HepG2 (cell line): ENCODE results near the gene LRPAP1. TPM values are rescaled to one million over a fixed set of nuclear protein-coding genes. Genes with fewer than 3 reads are reported as not detected.

ENCODE experiments used
- ATAC-seq: fragments of 200-7000 bp; cut with Tn5 transposase; 3 replicates; pipeline ENCODE4 v1.9.1; 2020; ENCODE audit warnings: mild to moderate bottlenecking, moderate library complexity
- BruUV-seq: library from RNA; stranded (reverse); fragments of 400-500 nt; replicated peaks from 2 replicates; lab custom pipeline; 2021; lab: Mats Ljungman, UMichigan
- CTCF ChIA-PET: fragments of 300-600 bp; formaldehyde crosslinking; extraction: SDS; loops from one replicate; lab custom pipeline; 2021; ENCODE audit warnings: low total read pairs, inconsistent platforms, low intra/inter-chr PET ratio; lab: Yijun Ruan, JAX
- POLR2A ChIA-PET: fragments of 350-600 bp; sonication (Branson Sonifier 250); formaldehyde crosslinking; loops from one replicate; lab custom pipeline; 2020; ENCODE audit warnings: antibody characterized with exemption, inconsistent platforms; lab: Yijun Ruan, JAX
- DNase-seq: peaks from one replicate; pipeline ENCODE4 v3.0.0-alpha.2; 2015; ENCODE audit warnings: low spot score
- FAIRE-seq: peaks from 3 replicates; lab custom pipeline; 2011; peaks lifted over from hg19 to GRCh38; lab: Jason Lieb, UNC
- H2AFZ ChIP-seq: one replicate; pipeline ENCODE4 v1.6.1; 2011; ENCODE audit warnings: low read length, inconsistent platforms
- H3K27ac ChIP-seq: fragments of 300-600 bp; 3 replicates; pipeline ENCODE4 v1.8.0; 2011; ENCODE audit warnings: mixed run types, mild to moderate bottlenecking, mixed read lengths, low read length, inconsistent platforms; ENCODE audit not compliant: insufficient read depth; ENCODE audit errors: extremely low read length
- H3K27me3 ChIP-seq, 2 experiments: fragments of 200-600 bp in 1 of 2; 2 replicates in 1 of 2; 3 replicates in 1 of 2; pipeline versions ENCODE4 v1.6.0 to v1.8.0; 2011; ENCODE audit warnings: low read length in 2 of 2, mild to moderate bottlenecking in 2 of 2, moderate library complexity in 2 of 2, inconsistent platforms in 1 of 2; ENCODE audit not compliant: insufficient read depth in 2 of 2, control insufficient read depth in 1 of 2
- H3K36me3 ChIP-seq, 2 experiments: fragments of 200-600 bp in 1 of 2; replicated peaks in 1 of 2; 2 replicates in 1 of 2; 3 replicates in 1 of 2; pipeline versions ENCODE4 v1.5.1 to v1.8.0; 2011; ENCODE audit warnings: low read length in 2 of 2, inconsistent platforms in 1 of 2; ENCODE audit not compliant: insufficient read depth in 2 of 2, control insufficient read depth in 1 of 2
- H3K4me1 ChIP-seq: 2 replicates; pipeline ENCODE4 v1.5.1; 2012; ENCODE audit warnings: low read length, inconsistent platforms; ENCODE audit not compliant: insufficient read depth
- H3K4me2 ChIP-seq: 2 replicates; pipeline ENCODE4 v1.6.0; 2011; ENCODE audit warnings: low read depth, low read length, inconsistent platforms
- H3K4me3 ChIP-seq, 3 experiments: fragments of 200-600 bp in 1 of 3; sonication (generic), shearing (Covaris generic) in 1 of 3; replicated peaks in 1 of 3; 2 replicates each; pipeline ENCODE4 v1.5.1; 2011 to 2016; ENCODE audit warnings: low read length in 3 of 3, inconsistent platforms in 2 of 3, low read depth in 2 of 3, mild to moderate bottlenecking in 2 of 3, control low read depth in 1 of 3, mixed read lengths in 1 of 3; ENCODE audit not compliant: insufficient read depth in 1 of 3
- H3K79me2 ChIP-seq: one replicate; pipeline ENCODE4 v1.6.1; 2011; ENCODE audit warnings: low read length, inconsistent platforms; ENCODE audit not compliant: insufficient read depth
- H3K9ac ChIP-seq: 2 replicates; pipeline ENCODE4 v1.6.0; 2011; ENCODE audit warnings: mild to moderate bottlenecking, low read depth, low read length, inconsistent platforms; ENCODE audit not compliant: insufficient read depth
- H3K9me3 ChIP-seq: 2 replicates; pipeline ENCODE4 v1.5.1; 2012; ENCODE audit warnings: mild to moderate bottlenecking, low read length
- H4K20me1 ChIP-seq: 2 replicates; pipeline ENCODE4 v1.6.0; 2011; ENCODE audit warnings: inconsistent platforms, mild to moderate bottlenecking, low read length, moderate library complexity; ENCODE audit not compliant: insufficient read depth
- CERS6 ChIP-seq: sonication (generic); formaldehyde crosslinking; IDR thresholded peaks from 2 replicates; pipeline ENCODE4 v1.5.0; 2020; ENCODE audit warnings: missing genetic modification reagents
- GFI1 ChIP-seq: sonication (generic); formaldehyde crosslinking; IDR thresholded peaks from 2 replicates; pipeline ENCODE4 v1.5.0; 2020; ENCODE audit warnings: missing genetic modification reagents, mild to moderate bottlenecking, borderline replicate concordance
- HMG20B ChIP-seq: conservative IDR thresholded peaks from 2 replicates; pipeline ENCODE4 v1.6.1; 2016; ENCODE audit warnings: missing genetic modification reagents, missing compliant biosample characterization
- KAT7 ChIP-seq: IDR thresholded peaks from 2 replicates; pipeline ENCODE4 v1.6.1; 2018; ENCODE audit warnings: borderline replicate concordance, missing compliant biosample characterization
- KDM3A ChIP-seq: IDR thresholded peaks from 2 replicates; pipeline ENCODE4 v1.6.1; 2018; ENCODE audit warnings: low read depth, missing compliant biosample characterization
- KDM6A ChIP-seq: IDR thresholded peaks from 2 replicates; pipeline ENCODE4 v1.6.1; 2016; ENCODE audit warnings: low read depth
- RCOR2 ChIP-seq: IDR thresholded peaks from 2 replicates; pipeline ENCODE4 v1.6.1; 2016; ENCODE audit warnings: missing biosample characterization, missing genetic modification reagents
- SMAD3 ChIP-seq: sonication (generic); formaldehyde crosslinking; IDR thresholded peaks from 2 replicates; pipeline ENCODE4 v1.4.0; 2020; ENCODE audit warnings: missing genetic modification reagents
- SNAI1 ChIP-seq: sonication (generic); formaldehyde crosslinking; IDR thresholded peaks from 2 replicates; pipeline ENCODE4 v1.5.0; 2020; ENCODE audit warnings: mild to moderate bottlenecking, missing genetic modification reagents, borderline replicate concordance
- ZNF44 ChIP-seq: sonication (generic); formaldehyde crosslinking; IDR thresholded peaks from 2 replicates; pipeline ENCODE4 v1.5.1; 2020; ENCODE audit warnings: mild to moderate bottlenecking, missing genetic modification reagents
- ZNF530 ChIP-seq: sonication (generic); formaldehyde crosslinking; IDR thresholded peaks from 2 replicates; pipeline ENCODE4 v1.5.0; 2020; ENCODE audit warnings: low read depth, mild to moderate bottlenecking, missing genetic modification reagents
- ZNF549 ChIP-seq: sonication (generic); formaldehyde crosslinking; IDR thresholded peaks from 2 replicates; pipeline ENCODE4 v1.5.0; 2020; ENCODE audit warnings: missing genetic modification reagents
- ZNF773 ChIP-seq: sonication (generic); formaldehyde crosslinking; IDR thresholded peaks from 2 replicates; pipeline ENCODE4 v1.4.0; 2020; ENCODE audit warnings: missing genetic modification reagents, borderline replicate concordance
- ZNF878 ChIP-seq: sonication (generic); formaldehyde crosslinking; IDR thresholded peaks from 2 replicates; pipeline ENCODE4 v1.8.1; 2023; ENCODE audit warnings: mild to moderate bottlenecking, missing genetic modification reagents, moderate library complexity
- ZNF883 ChIP-seq: sonication (generic); formaldehyde crosslinking; IDR thresholded peaks from 2 replicates; pipeline ENCODE4 v1.5.1; 2020; ENCODE audit warnings: mild to moderate bottlenecking, missing genetic modification reagents; ENCODE audit errors: not compliant biosample characterization
- ZSCAN20 ChIP-seq: sonication (generic); formaldehyde crosslinking; IDR thresholded peaks from 2 replicates; pipeline ENCODE4 v1.4.0; 2020; ENCODE audit warnings: missing genetic modification reagents, mild to moderate bottlenecking, borderline replicate concordance
- WGBS: methylation state at CpG from one replicate; pipeline ENCODE4 v1.1.6; 2017; ENCODE audit warnings: low lambda C conversion rate; 5-methylcytosine and 5-hydroxymethylcytosine counted together
- in situ Hi-C: cut with HindIII; loops from 2 replicates; pipeline ENCODE4 v1.10.0; 2017; ENCODE audit warnings: low pct_unique_long_range_greater_than_20kb; ENCODE audit not compliant: extremely low pct_ligation_motif_present
- intact Hi-C: fragments of 100-400 bp; cut with micrococcal nuclease; formaldehyde crosslinking; loops from one replicate; pipeline ENCODE4 v1.10.0; 2022; ENCODE audit not compliant: unreplicated experiment
- polyA plus RNA-seq, 8 experiments: library from polyadenylated mRNA; depleted of rRNA in 3 of 8; stranded (reverse) in 7 of 8; unstranded in 1 of 8; fragments of >200 nt; fragmentation: Illumina TruSeq in 4 of 8; extraction: Trizol in 4 of 8; gene quantifications; 2 replicates each; pipeline versions ENCODE4 v1.2.1 to v1.2.3, GENCODE V29; 2011 to 2016; ENCODE audit warnings: low read depth in 4 of 8, missing spikeins in 1 of 8, mixed read lengths in 1 of 8; ENCODE audit not compliant: insufficient read depth in 1 of 8
- total RNA-seq, 5 experiments: library from RNA; depleted of rRNA; stranded (reverse); fragments of >200 nt; fragmentation: Illumina TruSeq; extraction: Trizol; gene quantifications; 2 replicates each; pipeline ENCODE4 v1.2.3, GENCODE V29; 2016; ENCODE audit warnings: low read depth in 1 of 5
- TF ChIP-seq, protein P1 (sequence below): sonication (generic); formaldehyde crosslinking; conservative IDR thresholded peaks from 2 replicates; pipeline ENCODE4 v1.8.1; 2023; ENCODE audit warnings: missing genetic modification reagents
- TF ChIP-seq, protein P2 (sequence below): sonication (generic); formaldehyde crosslinking; IDR thresholded peaks from 2 replicates; pipeline ENCODE4 v1.4.0; 2020; ENCODE audit warnings: missing genetic modification reagents, low read depth, mild to moderate bottlenecking, borderline replicate concordance

Gene LRPAP1
- total and polyA plus RNA-seq, 2 of the 13 experiments (the other 11 are each of a cell fraction or from before 2014, with no cell fraction given), result 153 to 191 TPM

DNA sequence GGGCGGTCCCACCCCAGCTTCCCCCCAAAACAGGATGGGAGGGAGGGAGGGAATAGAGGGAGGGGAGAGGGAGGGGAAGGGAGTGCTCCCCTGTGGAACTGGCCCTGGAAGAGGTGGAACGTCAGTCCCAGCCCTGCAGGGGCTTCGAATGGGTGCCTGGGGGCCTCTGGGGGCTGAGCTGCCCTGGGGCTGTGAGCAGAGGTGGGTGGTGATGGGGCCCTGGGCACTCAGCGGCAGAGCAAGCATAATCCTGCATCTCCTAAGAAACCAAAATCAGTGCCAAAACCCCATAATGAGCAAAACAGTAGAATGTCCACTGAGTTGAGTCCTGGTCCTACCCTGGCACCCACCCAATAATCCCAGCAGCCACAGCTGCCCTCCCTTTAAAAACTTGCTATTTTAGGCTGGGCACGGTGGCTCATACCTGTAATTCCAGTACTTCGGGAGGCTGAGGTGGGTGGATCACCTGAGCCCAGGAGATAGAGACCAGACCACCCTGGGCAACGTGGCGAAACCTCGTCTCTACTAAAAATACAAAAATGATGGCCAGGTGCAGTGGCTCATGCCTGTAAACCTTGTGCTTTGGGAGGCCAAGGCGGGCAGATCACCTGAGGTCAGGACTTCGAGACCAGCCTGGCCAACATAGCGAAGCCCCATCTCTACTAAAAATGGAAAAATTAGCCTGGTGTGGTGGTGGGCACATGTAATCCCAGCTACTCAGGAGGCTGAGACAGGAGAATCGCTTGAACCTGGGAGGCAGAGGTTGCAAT lies 58.0 kb downstream of the LRPAP1 start:
- POLR2A ChIA-PET, result no interaction called here
- peaks cover 23 to 75% of the 10 kb centered on the region in 2 experiments for H3K27me3 ChIP-seq

DNA sequence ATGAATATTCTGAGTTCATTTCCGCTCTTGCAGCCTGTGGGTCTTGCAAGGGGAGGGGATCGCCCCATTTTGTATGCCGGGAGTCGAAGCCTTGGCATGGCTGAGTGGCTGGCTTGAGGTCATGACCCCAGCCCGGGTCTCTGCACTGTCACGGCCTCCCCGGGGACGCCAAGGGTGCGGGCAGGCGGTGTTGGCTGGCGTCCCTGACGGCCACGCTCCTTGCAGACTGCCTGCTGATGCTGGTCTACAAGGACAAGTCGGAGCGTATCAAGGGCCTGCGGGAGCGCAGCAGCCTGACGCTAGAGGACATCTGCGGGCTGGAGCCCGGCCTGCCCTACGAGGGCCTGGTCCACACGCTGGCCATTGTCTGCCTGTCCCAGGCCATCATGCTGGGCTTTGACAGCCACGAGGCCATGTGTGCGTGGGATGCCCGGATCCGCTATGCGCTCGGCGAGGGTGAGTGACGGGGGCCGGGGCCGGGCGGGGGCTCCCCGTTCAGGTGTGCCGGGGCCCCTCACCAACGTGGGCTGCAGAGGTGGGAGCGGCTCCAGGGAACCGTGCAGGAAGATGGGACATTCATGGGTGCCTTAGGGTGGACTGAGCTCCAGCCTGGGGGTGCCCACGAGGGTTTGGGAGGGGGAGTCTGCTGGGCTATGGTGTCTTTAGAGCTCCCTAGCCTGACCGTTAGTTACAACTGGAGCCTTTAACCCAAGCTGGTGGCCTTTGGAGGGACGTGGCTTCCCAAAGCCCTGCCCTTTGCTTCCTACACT lies 58.9 kb downstream of the LRPAP1 start:
- ATAC-seq (no peak), DNase-seq (no peak), FAIRE-seq (no peak)
- Histone ChIP-seq H3K4me2 (no peak overlapping the region), H3K79me2 (no peaks in the 10 kb centered on the region), H3K9ac (no peak overlapping the region), H4K20me1 (no peaks in the 10 kb centered on the region), H3K4me3 (no peak overlapping the region), H3K27ac (no peak overlapping the region), H3K4me1 (peaks cover 24% of the 10 kb centered on the region; the same call in 1 of the 2 replicates), H3K27me3 (peaks cover 21 to 67% of the 10 kb centered on the region in 2 experiments), H3K36me3 (no peaks in the 10 kb centered on the region), H2AFZ (no peak overlapping the region), H3K9me3 (no peaks in the 10 kb centered on the region)
- no TSS peak for BruUV-seq
- ChIA-PET CTCF (no interaction called here), POLR2A (no interaction called here)
- in situ Hi-C loops (no loop called here), intact Hi-C loops (no loop called here)
- WGBS, result 100% methylated on average over 1 of the region's 41 CpGs
- TF ChIP-seq, protein P1, sequence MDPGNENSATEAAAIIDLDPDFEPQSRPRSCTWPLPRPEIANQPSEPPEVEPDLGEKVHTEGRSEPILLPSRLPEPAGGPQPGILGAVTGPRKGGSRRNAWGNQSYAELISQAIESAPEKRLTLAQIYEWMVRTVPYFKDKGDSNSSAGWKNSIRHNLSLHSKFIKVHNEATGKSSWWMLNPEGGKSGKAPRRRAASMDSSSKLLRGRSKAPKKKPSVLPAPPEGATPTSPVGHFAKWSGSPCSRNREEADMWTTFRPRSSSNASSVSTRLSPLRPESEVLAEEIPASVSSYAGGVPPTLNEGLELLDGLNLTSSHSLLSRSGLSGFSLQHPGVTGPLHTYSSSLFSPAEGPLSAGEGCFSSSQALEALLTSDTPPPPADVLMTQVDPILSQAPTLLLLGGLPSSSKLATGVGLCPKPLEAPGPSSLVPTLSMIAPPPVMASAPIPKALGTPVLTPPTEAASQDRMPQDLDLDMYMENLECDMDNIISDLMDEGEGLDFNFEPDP, result no peak
- TF ChIP-seq ZNF530 (CRISPR knock-in tag), result no peak
- TF ChIP-seq RCOR2 (CRISPR knock-in tag), result no peak
- no peak for TF ChIP-seq ZNF883 (CRISPR knock-in tag)
- TF ChIP-seq KDM3A (CRISPR knock-in tag), result no peak
- TF ChIP-seq HMG20B (CRISPR knock-in tag), result no peak
- no peak for TF ChIP-seq CERS6 (CRISPR knock-in tag)
- no peak for TF ChIP-seq GFI1 (CRISPR knock-in tag)
- TF ChIP-seq ZSCAN20 (CRISPR knock-in tag), result no peak

More for the DNA sequence above, 58.0 kb downstream of the LRPAP1 start:
- FAIRE-seq (no peak), ATAC-seq (no peak), DNase-seq (no peak)
- in situ Hi-C loops, result no loop called here
- Histone ChIP-seq H3K79me2 (no peaks in the 10 kb centered on the region), H3K4me3 (no peak overlapping the region), H3K36me3 (no peaks in the 10 kb centered on the region), H2AFZ (no peak overlapping the region), H3K4me1 (peaks cover 24% of the 10 kb centered on the region; the same call in 1 of the 2 replicates), H3K27ac (no peak overlapping the region), H3K9ac (no peak overlapping the region), H4K20me1 (no peaks in the 10 kb centered on the region), H3K4me2 (no peak overlapping the region), H3K9me3 (no peaks in the 10 kb centered on the region)
- BruUV-seq, result no TSS peak
- WGBS, result 19% methylated on average over 12 of the region's 13 CpGs
- intact Hi-C loops, result no loop called here
- CTCF ChIA-PET, result no interaction called here
- TF ChIP-seq ZNF773 (no peak), SNAI1 (CRISPR knock-in tag) (no peak), SMAD3 (no peak), KAT7 (CRISPR knock-in tag) (no peak), ZNF549 (no peak), KDM6A (CRISPR knock-in tag) (no peak), ZNF44 (no peak), ZNF878 (no peak)
- TF ChIP-seq, protein P2, sequence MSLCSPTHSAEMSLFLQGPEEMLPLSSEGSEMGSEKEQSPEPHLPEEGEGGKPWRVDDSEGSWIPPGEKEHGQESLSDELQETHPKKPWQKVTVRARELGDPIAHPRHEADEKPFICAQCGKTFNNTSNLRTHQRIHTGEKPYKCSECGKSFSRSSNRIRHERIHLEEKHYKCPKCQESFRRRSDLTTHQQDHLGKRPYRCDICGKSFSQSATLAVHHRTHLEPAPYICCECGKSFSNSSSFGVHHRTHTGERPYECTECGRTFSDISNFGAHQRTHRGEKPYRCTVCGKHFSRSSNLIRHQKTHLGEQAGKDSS (CRISPR knock-in tag), result no peak
